ENCODE results near the gene SMAP1.

Gene SMAP1

DNA sequence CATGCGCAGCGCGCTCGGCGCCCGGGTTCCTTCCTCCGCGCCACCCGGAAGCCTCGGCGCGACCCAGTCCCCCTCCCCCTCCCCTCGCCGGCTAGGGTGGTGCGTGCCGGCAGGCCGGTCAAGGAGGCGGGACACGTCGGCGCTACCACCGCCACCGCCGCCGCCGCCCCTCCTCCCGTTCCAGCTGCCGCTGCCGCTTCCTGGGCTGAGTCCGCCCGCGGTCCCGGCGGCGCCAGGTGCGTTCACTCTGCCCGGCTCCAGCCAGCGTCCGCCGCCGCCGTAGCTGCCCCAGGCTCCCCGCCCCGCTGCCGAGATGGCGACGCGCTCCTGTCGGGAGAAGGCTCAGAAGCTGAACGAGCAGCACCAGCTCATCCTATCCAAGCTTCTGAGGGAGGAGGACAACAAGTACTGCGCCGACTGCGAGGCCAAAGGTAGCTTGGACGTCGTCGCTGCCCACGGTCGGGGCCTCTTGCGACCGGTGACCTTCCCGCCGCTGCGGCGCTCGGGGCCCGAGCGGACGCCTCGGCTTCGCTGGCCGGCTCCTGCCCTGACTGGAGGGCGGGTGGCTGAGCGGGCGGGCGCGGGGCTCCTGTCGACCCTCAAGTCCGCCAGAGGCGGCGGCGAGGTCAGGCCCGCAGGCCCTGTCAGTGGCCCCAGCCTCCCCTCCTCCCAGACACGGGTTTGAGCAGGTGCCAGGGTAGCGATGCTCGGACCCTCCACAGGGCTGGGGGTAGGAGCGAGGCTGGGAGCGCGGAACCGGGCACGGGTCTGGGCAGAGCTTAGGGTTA is at the start of gene SMAP1:
Gene SMAP1 (plus strand): TSS at position 173 of the 788 bp plus-strand sequence. CDS start 141 bp downstream, at position 314.
- peak within 1 kb of the TSS; percentile 91 for H3K4me3 ChIP-seq (ENCODE audit: low read depth, low read length)
- DNase-seq (ENCODE audit: low read depth, low spot score), result peak; percentile 7
- ChIA-PET CTCF (interaction anchor here (0.8 to 3.2 kb wide), 8 partner anchors 10 to 298 kb away, joined by 3 to 19 read pairs (median 4); no protein-coding TSS in a partner anchor), POLR2A (interaction anchor here (0.8 to 1.2 kb wide), 2 partner anchors 14 to 255 kb away, joined by 3 read pairs; partner anchors contain the start of gene FAM135A)
- TF ChIP-seq, protein P1, sequence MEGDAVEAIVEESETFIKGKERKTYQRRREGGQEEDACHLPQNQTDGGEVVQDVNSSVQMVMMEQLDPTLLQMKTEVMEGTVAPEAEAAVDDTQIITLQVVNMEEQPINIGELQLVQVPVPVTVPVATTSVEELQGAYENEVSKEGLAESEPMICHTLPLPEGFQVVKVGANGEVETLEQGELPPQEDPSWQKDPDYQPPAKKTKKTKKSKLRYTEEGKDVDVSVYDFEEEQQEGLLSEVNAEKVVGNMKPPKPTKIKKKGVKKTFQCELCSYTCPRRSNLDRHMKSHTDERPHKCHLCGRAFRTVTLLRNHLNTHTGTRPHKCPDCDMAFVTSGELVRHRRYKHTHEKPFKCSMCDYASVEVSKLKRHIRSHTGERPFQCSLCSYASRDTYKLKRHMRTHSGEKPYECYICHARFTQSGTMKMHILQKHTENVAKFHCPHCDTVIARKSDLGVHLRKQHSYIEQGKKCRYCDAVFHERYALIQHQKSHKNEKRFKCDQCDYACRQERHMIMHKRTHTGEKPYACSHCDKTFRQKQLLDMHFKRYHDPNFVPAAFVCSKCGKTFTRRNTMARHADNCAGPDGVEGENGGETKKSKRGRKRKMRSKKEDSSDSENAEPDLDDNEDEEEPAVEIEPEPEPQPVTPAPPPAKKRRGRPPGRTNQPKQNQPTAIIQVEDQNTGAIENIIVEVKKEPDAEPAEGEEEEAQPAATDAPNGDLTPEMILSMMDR (IDR thresholded peaks at IDR 0.05; ENCODE audit: insufficient read depth, low read length, missing control alignments), result no peak

- TF ChIP-seq, protein P1 (IDR thresholded peaks at IDR 0.05; ENCODE audit: insufficient read depth, low read length, missing control alignments), result no peak
- DNase-seq (ENCODE audit: low read depth, low spot score), result no peak
- ChIA-PET CTCF (no interaction called here), POLR2A (no interaction called here)
- no peak overlapping the region for H3K4me3 ChIP-seq (ENCODE audit: low read depth, low read length)
Measured at GRCh38 chr6:70620746-70621145, 46.9 kb upstream of the SMAP1 start.

DNA sequence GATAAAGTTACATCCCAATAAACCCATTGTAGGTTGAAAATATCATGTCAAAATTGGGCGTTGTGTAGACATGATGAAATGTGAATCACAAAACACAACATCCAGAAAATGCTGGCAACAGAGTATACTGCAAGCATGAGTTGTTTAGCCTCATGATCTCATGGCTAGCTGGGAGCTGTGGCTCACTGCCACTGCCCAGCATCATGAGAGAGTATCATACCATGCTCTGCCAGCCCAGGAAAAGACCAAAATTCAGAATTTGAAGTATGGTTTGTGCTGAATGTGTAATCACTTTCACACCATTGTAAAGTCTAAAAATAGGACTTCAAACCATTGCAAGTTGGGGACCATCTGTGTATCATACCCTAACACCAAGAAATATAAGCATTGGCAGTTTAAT is 45.2 kb upstream of the SMAP1 start:
- ChIA-PET POLR2A (no interaction called here), CTCF (no interaction called here)
- no peak overlapping the region for H3K4me3 ChIP-seq (ENCODE audit: low read depth, low read length)
- TF ChIP-seq, protein P1 (IDR thresholded peaks at IDR 0.05; ENCODE audit: insufficient read depth, low read length, missing control alignments), result no peak
- DNase-seq (ENCODE audit: low read depth, low spot score), result no peak

GRCh38 chr6:70625436-70625835 is 42.2 kb upstream of the SMAP1 start:
- CTCF ChIA-PET, result no interaction called here

DNA sequence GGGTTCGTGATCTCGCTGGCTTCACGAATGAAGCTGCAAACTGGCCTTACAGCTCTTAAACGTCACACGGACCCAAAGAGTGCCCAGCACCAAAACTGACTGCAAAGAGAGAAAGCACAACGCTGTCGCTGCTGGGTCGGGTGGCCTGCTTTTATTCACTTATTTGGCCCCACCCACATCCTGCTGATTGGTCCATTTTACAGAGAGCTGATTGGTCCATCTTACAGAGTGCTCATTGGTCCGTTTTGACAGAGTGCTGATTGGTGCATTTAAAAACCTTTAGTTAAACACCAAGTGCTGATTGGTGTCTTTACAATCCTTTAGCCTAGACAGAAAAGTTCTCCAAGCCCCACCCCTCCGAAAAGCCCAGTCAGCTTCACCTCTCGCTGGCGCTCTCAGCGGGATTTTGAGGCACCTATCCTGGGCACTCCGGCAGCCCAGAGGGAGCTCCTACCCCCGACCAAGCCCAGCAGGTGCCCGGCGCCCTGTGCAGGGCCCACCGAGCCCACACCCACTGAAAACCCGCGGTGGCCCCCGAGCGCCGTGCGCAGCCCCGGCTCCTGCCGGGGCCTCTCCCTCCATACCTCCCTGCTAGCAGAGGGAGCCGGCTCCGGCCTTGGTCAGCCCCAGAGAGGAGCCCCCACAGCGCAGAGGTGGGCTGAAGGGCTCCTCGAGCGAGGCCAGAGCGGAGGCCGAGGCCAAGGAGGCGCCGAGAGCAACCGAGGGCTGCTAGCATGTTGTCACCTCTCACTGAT is 40.0 kb upstream of the SMAP1 start:
- ChIA-PET CTCF (no interaction called here), POLR2A (no interaction called here)
- no peak for DNase-seq (ENCODE audit: low read depth, low spot score)
- no peak overlapping the region for H3K4me3 ChIP-seq (ENCODE audit: low read depth, low read length)
- TF ChIP-seq, protein P1 (IDR thresholded peaks at IDR 0.05; ENCODE audit: insufficient read depth, low read length, missing control alignments), result no peak

More at GRCh38 chr6:70625436-70625835, 42.2 kb upstream of the SMAP1 start:
- no peak for DNase-seq (ENCODE audit: low read depth, low spot score)
- TF ChIP-seq, protein P1 (IDR thresholded peaks at IDR 0.05; ENCODE audit: insufficient read depth, low read length, missing control alignments), result no peak
- H3K4me3 ChIP-seq (ENCODE audit: low read depth, low read length), result no peak overlapping the region
- POLR2A ChIA-PET, result no interaction called here

DNA sequence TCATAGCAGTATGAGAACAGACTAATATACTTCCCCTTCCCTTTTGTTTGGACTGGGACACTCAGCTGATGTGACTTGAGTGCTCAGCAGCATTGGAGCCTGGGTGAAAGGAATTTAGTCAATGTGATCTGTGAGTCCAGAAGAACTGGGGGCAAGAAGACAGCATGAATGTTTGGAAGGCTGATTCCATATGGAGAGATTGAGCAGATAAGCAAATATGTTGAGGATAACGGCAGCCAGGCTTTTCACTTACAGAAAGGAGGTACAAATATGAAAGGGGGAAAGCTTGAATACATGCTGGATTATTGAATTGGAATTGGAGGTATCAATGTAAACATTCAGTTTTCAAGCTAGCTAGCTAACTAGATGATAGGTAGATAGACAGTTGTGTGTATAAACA is 37.8 kb upstream of the SMAP1 start:
- CTCF ChIA-PET, result no interaction called here
- H3K4me3 ChIP-seq (ENCODE audit: low read depth, low read length), result no peak overlapping the region
- no peak for DNase-seq (ENCODE audit: low read depth, low spot score)
- POLR2A ChIA-PET, result no interaction called here
- TF ChIP-seq, protein P1 (IDR thresholded peaks at IDR 0.05; ENCODE audit: insufficient read depth, low read length, missing control alignments), result no peak

Data from AG04449 (cell line).